ENCODE measurements around the gene KCNG2.

Gene KCNG2

DNA sequence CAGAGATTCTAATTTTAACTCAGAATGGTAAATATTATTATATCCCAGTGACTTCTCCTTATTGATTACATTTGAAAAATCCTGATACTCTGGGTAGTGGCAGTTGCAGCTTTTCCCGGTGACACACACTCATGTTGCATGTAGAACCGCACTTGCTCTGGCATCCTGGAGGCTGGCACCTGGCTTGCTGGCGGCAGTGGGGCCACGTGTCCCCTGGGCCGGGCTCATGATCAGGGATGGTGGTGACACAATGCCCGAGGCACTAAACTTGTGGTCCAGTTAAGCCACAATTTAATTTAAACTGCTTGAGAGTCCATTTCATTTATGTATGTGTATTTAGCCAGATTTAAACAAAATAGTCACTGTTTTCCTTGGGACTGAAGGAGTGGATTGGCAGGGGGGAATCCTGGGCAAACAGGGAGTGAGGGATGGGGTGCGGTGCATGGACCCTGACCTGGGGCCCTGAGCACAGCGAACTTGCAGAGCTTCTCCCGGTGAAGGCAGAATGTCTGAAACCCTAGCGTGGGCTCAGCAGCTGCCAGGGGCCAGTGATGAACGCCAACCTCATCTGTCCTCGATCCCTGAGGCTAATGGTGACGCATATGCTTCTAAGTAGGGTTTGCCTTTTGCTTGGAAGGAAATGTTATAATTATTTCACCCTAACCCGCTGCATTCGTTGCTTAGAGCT lies 50.0 kb downstream of the KCNG2 start:
- no peaks in the 10 kb centered on the region for H3K9me3 ChIP-seq (ENCODE audit: low read length)
- H3K4me1 ChIP-seq (ENCODE audit: insufficient read depth, low read length, severe bottlenecking): no peaks in the 10 kb centered on the region
- no peaks in the 10 kb centered on the region for H3K9me2 ChIP-seq (ENCODE audit: low read depth, low read length)
- H2AFZ ChIP-seq (ENCODE audit: low read length): no peak overlapping the region
- no peak overlapping the region for H3K27ac ChIP-seq (ENCODE audit: low read depth, low read length, poor library complexity, severe bottlenecking)
- no peaks in the 10 kb centered on the region for H3F3A ChIP-seq (ENCODE audit: insufficient read depth, low read length)
- no peaks in the 10 kb centered on the region; the same call in 1 of the 2 replicates for H3K27me3 ChIP-seq (ENCODE audit: insufficient read depth, low read length)
- no peak overlapping the region for H3K4me2 ChIP-seq (ENCODE audit: low read length)
- no peaks in the 10 kb centered on the region for H3K36me3 ChIP-seq (ENCODE audit: insufficient read depth, low read length)
- no peak overlapping the region for H3K9ac ChIP-seq (ENCODE audit: low read length)
- no peaks in the 10 kb centered on the region for H3K79me2 ChIP-seq (ENCODE audit: insufficient read depth, low read length)
- TF ChIP-seq CTCF (IDR thresholded peaks at IDR 0.05; ENCODE audit: low read length): no peak
- TF ChIP-seq EZH2 (IDR thresholded peaks at IDR 0.05; ENCODE audit: borderline replicate concordance, low read length): no peak
- H3K4me3 ChIP-seq (ENCODE audit: low read depth, low read length, poor library complexity, severe bottlenecking): no peak overlapping the region
- no peaks in the 10 kb centered on the region for H4K20me1 ChIP-seq (ENCODE audit: insufficient read depth, low read length)

GRCh38 chr18:79848294-79848578 lies 50.5 kb downstream of the KCNG2 start:
- Histone ChIP-seq H3K4me3 (ENCODE audit: low read depth, low read length, poor library complexity, severe bottlenecking) (no peak overlapping the region), H3K9me3 (ENCODE audit: low read length) (no peaks in the 10 kb centered on the region), H3F3A (ENCODE audit: insufficient read depth, low read length) (no peaks in the 10 kb centered on the region), H3K4me2 (ENCODE audit: low read length) (no peak overlapping the region), H3K4me1 (ENCODE audit: insufficient read depth, low read length, severe bottlenecking) (no peaks in the 10 kb centered on the region), H3K27me3 (ENCODE audit: insufficient read depth, low read length) (no peaks in the 10 kb centered on the region; the same call in 1 of the 2 replicates), H3K27ac (ENCODE audit: low read depth, low read length, poor library complexity, severe bottlenecking) (no peak overlapping the region), H3K9ac (ENCODE audit: low read length) (no peak overlapping the region), H3K36me3 (ENCODE audit: insufficient read depth, low read length) (no peaks in the 10 kb centered on the region), H3K9me2 (ENCODE audit: low read depth, low read length) (no peaks in the 10 kb centered on the region), H4K20me1 (ENCODE audit: insufficient read depth, low read length) (no peaks in the 10 kb centered on the region), H3K79me2 (ENCODE audit: insufficient read depth, low read length) (no peaks in the 10 kb centered on the region), H2AFZ (ENCODE audit: low read length) (no peak overlapping the region)
- TF ChIP-seq CTCF (IDR thresholded peaks at IDR 0.05; ENCODE audit: low read length) (no peak), EZH2 (IDR thresholded peaks at IDR 0.05; ENCODE audit: borderline replicate concordance, low read length) (no peak)

- no peaks in the 10 kb centered on the region for H3K4me1 ChIP-seq (ENCODE audit: insufficient read depth, low read length, severe bottlenecking)
- H3K9me2 ChIP-seq (ENCODE audit: low read depth, low read length): no peaks in the 10 kb centered on the region
- no peaks in the 10 kb centered on the region for H3K9me3 ChIP-seq (ENCODE audit: low read length)
- no peak for TF ChIP-seq CTCF (IDR thresholded peaks at IDR 0.05; ENCODE audit: low read length)
- no peak overlapping the region for H2AFZ ChIP-seq (ENCODE audit: low read length)
- H3K36me3 ChIP-seq (ENCODE audit: insufficient read depth, low read length): no peaks in the 10 kb centered on the region
- H3K27me3 ChIP-seq (ENCODE audit: insufficient read depth, low read length): no peaks in the 10 kb centered on the region; the same call in 1 of the 2 replicates
- H3K4me2 ChIP-seq (ENCODE audit: low read length): no peak overlapping the region
- H3K9ac ChIP-seq (ENCODE audit: low read length): no peak overlapping the region
- H3K79me2 ChIP-seq (ENCODE audit: insufficient read depth, low read length): no peaks in the 10 kb centered on the region
- no peak overlapping the region for H3K27ac ChIP-seq (ENCODE audit: low read depth, low read length, poor library complexity, severe bottlenecking)
- no peaks in the 10 kb centered on the region for H4K20me1 ChIP-seq (ENCODE audit: insufficient read depth, low read length)
- H3F3A ChIP-seq (ENCODE audit: insufficient read depth, low read length): no peaks in the 10 kb centered on the region
- no peak overlapping the region for H3K4me3 ChIP-seq (ENCODE audit: low read depth, low read length, poor library complexity, severe bottlenecking)
Observed at GRCh38 chr18:79848579-79849327, 51.0 kb downstream of the KCNG2 start.
